H1 (cell line): Measurements from ENCODE around the gene ANAPC5. TPM values are rescaled to one million over a fixed set of nuclear protein-coding genes. Genes with fewer than 3 reads are reported as not detected.

Experiments used
- CTCF ChIA-PET: fragments of 300-600 bp; sonication (Branson Sonifier 250); formaldehyde crosslinking; loops from one replicate; lab custom pipeline; 2021; ENCODE audit not compliant: partially characterized antibody; lab: Charles Lee
- POLR2A ChIA-PET: fragments of 300-600 bp; sonication (Branson Sonifier 250); formaldehyde crosslinking; loops from one replicate; lab custom pipeline; 2021; ENCODE audit warnings: inconsistent platforms; ENCODE audit not compliant: partially characterized antibody; lab: Charles Lee
- DNase-seq, 2 experiments: peaks; one replicate each; pipeline versions ENCODE4 v3.0.0 to v3.0.0-alpha.2; 2010 to 2022; ENCODE audit warnings: low spot score in 2 of 2, low read depth in 1 of 2, mixed read lengths in 1 of 2
- FAIRE-seq: peaks from 2 replicates; lab custom pipeline; 2011; peaks lifted over from hg19 to GRCh38; lab: Jason Lieb, UNC
- H2AFZ ChIP-seq: 2 replicates; pipeline ENCODE4 v1.8.1; 2012; ENCODE audit warnings: low read length, inconsistent platforms
- H2AK5ac ChIP-seq: 2 replicates; pipeline ENCODE4 v1.6.1; 2013; ENCODE audit warnings: low read depth, low read length
- H2BK120ac ChIP-seq: replicated peaks from 2 replicates; pipeline ENCODE3; 2013; ENCODE audit warnings: low read depth, low read length, inconsistent platforms
- H2BK12ac ChIP-seq: 2 replicates; pipeline ENCODE4 v1.6.1; 2013; ENCODE audit warnings: low read depth, low read length
- H2BK15ac ChIP-seq: 2 replicates; pipeline ENCODE4 v1.6.1; 2013; ENCODE audit warnings: low read length
- H2BK20ac ChIP-seq: 2 replicates; pipeline ENCODE4 v1.6.1; 2013; ENCODE audit warnings: low read length
- H2BK5ac ChIP-seq: 2 replicates; pipeline ENCODE4 v1.6.1; 2013; ENCODE audit warnings: low read depth, low read length
- H3K14ac ChIP-seq: 2 replicates; pipeline ENCODE4 v1.6.1; 2013; ENCODE audit warnings: inconsistent platforms; ENCODE audit not compliant: insufficient read length
- H3K18ac ChIP-seq: 2 replicates; pipeline ENCODE4 v1.6.1; 2013; ENCODE audit warnings: low read length; ENCODE audit errors: extremely low read depth
- H3K23ac ChIP-seq: 2 replicates; pipeline ENCODE4 v1.6.1; 2013; ENCODE audit warnings: inconsistent platforms; ENCODE audit not compliant: insufficient read length
- H3K23me2 ChIP-seq: 2 replicates; pipeline ENCODE4 v1.6.1; 2013; ENCODE audit warnings: low read depth, low read length
- H3K27ac ChIP-seq: 2 replicates; pipeline ENCODE4 v1.6.1; 2011; ENCODE audit warnings: low read depth, low read length, inconsistent platforms
- H3K27me3 ChIP-seq, 4 experiments: replicated peaks in 1 of 4; 1 replicate in 1 of 4; 2 replicates in 3 of 4; pipeline versions ENCODE4 v1.6.1 to v1.8.1; 2011 to 2013; ENCODE audit warnings: low read length in 3 of 4, mild to moderate bottlenecking in 3 of 4, inconsistent platforms in 2 of 4, mixed read lengths in 2 of 4, moderate library complexity in 1 of 4; ENCODE audit not compliant: control insufficient read depth in 3 of 4, insufficient read depth in 3 of 4; ENCODE audit errors: extremely low read depth in 1 of 4
- H3K36me3 ChIP-seq, 4 experiments: 2 replicates each; pipeline versions ENCODE4 v1.6.1 to v1.8.1; 2011 to 2013; ENCODE audit warnings: mild to moderate bottlenecking in 4 of 4, low read length in 3 of 4, moderate library complexity in 2 of 4, control low read depth in 1 of 4, inconsistent platforms in 1 of 4; ENCODE audit not compliant: insufficient read depth in 4 of 4, control insufficient read depth in 2 of 4
- H3K4ac ChIP-seq: replicated peaks from 2 replicates; pipeline ENCODE3; 2013; ENCODE audit warnings: low read length, low read depth, mixed read lengths, inconsistent platforms; ENCODE audit not compliant: insufficient read length
- H3K4me1 ChIP-seq, 4 experiments: replicated peaks in 1 of 4; 1 replicate in 1 of 4; 2 replicates in 3 of 4; pipeline versions ENCODE4 v1.6.1 to v1.8.1; 2011 to 2013; ENCODE audit warnings: low read length in 3 of 4, inconsistent platforms in 2 of 4, mixed read lengths in 1 of 4; ENCODE audit not compliant: insufficient read depth in 4 of 4, control insufficient read depth in 3 of 4
- H3K4me2 ChIP-seq, 2 experiments: 2 replicates each; pipeline versions ENCODE4 v1.6.1 to v1.8.1; 2011 to 2013; ENCODE audit warnings: low read depth in 2 of 2, low read length in 2 of 2, control low read depth in 1 of 2, inconsistent platforms in 1 of 2, mild to moderate bottlenecking in 1 of 2; ENCODE audit not compliant: insufficient read depth in 1 of 2
- H3K4me3 ChIP-seq, 4 experiments: fragments of 200-600, 300-600 bp in 1 of 4; sonication (generic), shearing (Covaris generic), sonication (Bioruptor Twin) in 1 of 4; 2 replicates each; pipeline versions ENCODE4 v1.5.1 to v1.8.1; 2011 to 2016; ENCODE audit warnings: low read length in 4 of 4, low read depth in 3 of 4, control low read depth in 2 of 4, inconsistent platforms in 2 of 4, mild to moderate bottlenecking in 2 of 4, mixed read lengths in 1 of 4, moderate library complexity in 1 of 4; ENCODE audit not compliant: insufficient read depth in 2 of 4; ENCODE audit errors: extremely low read depth in 1 of 4
- H3K56ac ChIP-seq: replicated peaks from 2 replicates; pipeline ENCODE3; 2013; ENCODE audit warnings: low read depth, mild to moderate bottlenecking, mixed read lengths, low read length, inconsistent platforms; ENCODE audit not compliant: insufficient read length
- H3K79me1 ChIP-seq: 2 replicates; pipeline ENCODE4 v1.6.1; 2013; ENCODE audit warnings: low read depth, low read length, control low read depth
- H3K79me2 ChIP-seq, 2 experiments: 2 replicates each; pipeline versions ENCODE4 v1.6.1 to v1.8.1; 2012 to 2013; ENCODE audit warnings: low read length in 2 of 2, mild to moderate bottlenecking in 2 of 2, inconsistent platforms in 1 of 2; ENCODE audit not compliant: insufficient read depth in 2 of 2, control insufficient read depth in 1 of 2
- H3K9ac ChIP-seq, 4 experiments: replicated peaks in 1 of 4; 1 replicate in 1 of 4; 2 replicates in 3 of 4; pipeline versions ENCODE4 v1.6.1 to v1.8.1; 2011 to 2013; ENCODE audit warnings: low read depth in 3 of 4, low read length in 3 of 4, control low read depth in 2 of 4, mild to moderate bottlenecking in 2 of 4, moderate library complexity in 2 of 4, inconsistent platforms in 1 of 4; ENCODE audit errors: extremely low read depth in 1 of 4
- H3K9me3 ChIP-seq, 2 experiments: 2 replicates each; pipeline versions ENCODE4 v1.6.1 to v1.8.1; 2012 to 2013; ENCODE audit warnings: mild to moderate bottlenecking in 2 of 2, moderate library complexity in 2 of 2, control low read depth in 1 of 2, inconsistent platforms in 1 of 2, low read depth in 1 of 2, low read length in 1 of 2, mixed read lengths in 1 of 2; ENCODE audit not compliant: insufficient read depth in 2 of 2
- H4K20me1 ChIP-seq, 2 experiments: replicated peaks in 1 of 2; 2 replicates each; pipeline versions ENCODE3 to v1.8.1; 2011 to 2013; ENCODE audit warnings: inconsistent platforms in 2 of 2, low read length in 2 of 2, mild to moderate bottlenecking in 1 of 2; ENCODE audit not compliant: insufficient read depth in 2 of 2, control insufficient read depth in 1 of 2
- H4K5ac ChIP-seq: 2 replicates; pipeline ENCODE4 v1.6.1; 2013; ENCODE audit warnings: low read length, low read depth, mixed read lengths, inconsistent platforms; ENCODE audit not compliant: insufficient read length
- H4K8ac ChIP-seq: 2 replicates; pipeline ENCODE4 v1.8.0; 2013; ENCODE audit warnings: mild to moderate bottlenecking, moderate library complexity, low read length, inconsistent platforms; ENCODE audit not compliant: insufficient read depth; ENCODE audit errors: extremely low read depth
- H4K91ac ChIP-seq: replicated peaks from 2 replicates; pipeline ENCODE3; 2013; ENCODE audit warnings: low read length, mixed read lengths, inconsistent platforms; ENCODE audit not compliant: insufficient read length
- BACH1 ChIP-seq: IDR thresholded peaks from 2 replicates; pipeline ENCODE4 v1.6.1; 2012; ENCODE audit warnings: low read length, improper control_type of control experiment
- CTCF ChIP-seq, 3 experiments: IDR thresholded peaks; 1 replicate in 2 of 3; 2 replicates in 1 of 3; pipeline versions ENCODE4 v1.5.1 to v1.6.1; 2011; ENCODE audit warnings: low read length in 3 of 3, mild to moderate bottlenecking in 3 of 3, inconsistent platforms in 2 of 3, low read depth in 1 of 3, moderate library complexity in 1 of 3; ENCODE audit not compliant: insufficient read depth in 1 of 3; ENCODE audit errors: control extremely low read depth in 1 of 3
- EZH2 ChIP-seq: fragments of 200-600 bp; sonication (generic); IDR thresholded peaks from 2 replicates; pipeline ENCODE4 v1.7.1; 2012; ENCODE audit warnings: low read depth, mild to moderate bottlenecking, moderate library complexity, low read length, inconsistent platforms; ENCODE audit not compliant: severe bottlenecking
- POU5F1 ChIP-seq: IDR thresholded peaks from 2 replicates; pipeline ENCODE4 v1.6.1; 2011; ENCODE audit warnings: low read depth, mild to moderate bottlenecking, low read length, moderate library complexity
- SAP30 ChIP-seq: fragments of 300-600 bp; sonication (generic); IDR thresholded peaks from 2 replicates; pipeline ENCODE4 v1.7.1; 2012; ENCODE audit warnings: low read length, moderate library complexity, mild to moderate bottlenecking, inconsistent platforms; ENCODE audit not compliant: insufficient read depth, insufficient replicate concordance
- SRF ChIP-seq: IDR thresholded peaks from 2 replicates; pipeline ENCODE4 v1.6.1; 2011; ENCODE audit warnings: mild to moderate bottlenecking, low read depth, low read length, moderate library complexity
- TAF1 ChIP-seq: IDR thresholded peaks from 2 replicates; pipeline ENCODE4 v1.6.1; 2011; ENCODE audit warnings: mild to moderate bottlenecking, low read depth, low read length
- TBP ChIP-seq: IDR thresholded peaks from 2 replicates; pipeline ENCODE4 v1.6.1; 2011; ENCODE audit warnings: low read depth, low read length, improper control_type of control experiment
- WGBS, 2 experiments: shearing (Covaris generic) in 1 of 2; methylation state at CpG; one replicate each; pipeline versions ENCODE4 v1.1.6 to v1.1.7; 2013 to 2015; ENCODE audit warnings: low lambda C conversion rate in 2 of 2, mixed read lengths in 2 of 2, inconsistent platforms in 1 of 2, low coverage in 1 of 2, missing lambda C conversion rate in 1 of 2; ENCODE audit not compliant: insufficient replicate concordance in 2 of 2, insufficient coverage in 1 of 2, insufficient read length in 1 of 2; ENCODE audit errors: extremely low coverage in 1 of 2, missing lambda C conversion rate in 1 of 2; 5-methylcytosine and 5-hydroxymethylcytosine counted together
- polyA plus RNA-seq, 7 experiments: library from polyadenylated mRNA; depleted of rRNA in 3 of 7; stranded (reverse) in 5 of 7; unstranded in 2 of 7; fragments of >200 nt in 5 of 7; fragments of 200-250 nt in 2 of 7; gene quantifications; 1 replicate in 5 of 7; 2 replicates in 1 of 7; 4 replicates in 1 of 7; pipeline versions ENCODE4 v1.2.1 to v1.2.3, GENCODE V29; 2011 to 2013; ENCODE audit warnings: missing spikeins in 2 of 7, mixed read lengths in 2 of 7
- total RNA-seq: library from RNA; stranded (reverse); fragmentation: NEBNext Ultra II Directional; extraction: Animal tissue kit (Norgen Biotek cat#: 25700); gene quantifications from 2 replicates; pipeline ENCODE4 v1.2.1, GENCODE V29; 2021
- TF ChIP-seq, protein P1 (sequence below): IDR thresholded peaks from 2 replicates; pipeline ENCODE4 v1.6.1; 2011; ENCODE audit warnings: low read length, improper control_type of control experiment

The ANAPC5 gene
- total and polyA plus RNA-seq, 2 of the 8 experiments (the other 6 are each of a cell fraction or from before 2014, with no cell fraction given), result 103 to 127 TPM

DNA sequence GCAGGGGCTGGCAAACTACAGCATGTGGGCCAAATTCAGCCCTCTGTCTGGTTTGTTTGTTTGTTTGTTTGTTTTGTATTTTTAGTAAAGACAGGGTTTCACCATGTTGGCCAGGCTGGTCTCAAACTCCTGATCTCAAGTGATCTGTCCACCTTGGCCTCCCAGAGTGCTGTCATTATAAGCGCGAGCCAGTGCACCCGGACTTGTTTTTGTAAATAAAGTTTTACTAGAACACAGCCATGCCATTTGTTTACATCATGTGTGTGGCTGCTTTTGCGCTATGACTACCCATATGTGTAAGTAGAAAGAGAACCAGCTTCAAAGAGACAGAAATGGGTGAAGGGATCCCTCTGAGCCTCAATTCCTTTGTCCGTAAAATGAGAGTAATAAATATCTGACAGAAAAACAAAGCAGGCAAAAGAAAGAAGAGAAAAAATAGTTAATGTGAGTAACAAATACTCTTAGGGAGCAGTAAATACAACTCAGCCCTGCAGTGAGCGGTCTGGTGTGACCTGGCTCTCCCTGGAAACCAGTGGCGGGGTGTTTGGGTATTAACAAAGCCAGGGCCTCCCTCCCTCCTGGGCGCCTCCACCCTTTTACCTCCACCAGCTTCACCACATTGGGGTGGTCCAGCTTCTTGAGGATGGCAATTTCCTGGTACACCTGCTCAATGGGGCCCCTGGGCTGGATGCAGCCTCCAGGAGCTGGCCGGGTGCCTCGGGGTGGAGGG lies 88.8 kb downstream of the ANAPC5 start:
- Histone ChIP-seq H3K23me2 (no peaks in the 10 kb centered on the region), H4K91ac (no peak overlapping the region), H4K5ac (no peak overlapping the region), H3K79me1 (no peaks in the 10 kb centered on the region), H3K4ac (no peak overlapping the region), H2BK120ac (no peak overlapping the region), H2BK5ac (no peak overlapping the region), H3K79me2 (no peaks in the 10 kb centered on the region), H3K27me3 (no peaks in the 10 kb centered on the region), H2BK15ac (no peak overlapping the region), H3K56ac (no peak overlapping the region), H3K18ac (no peak overlapping the region), H3K4me2 (no peak overlapping the region), H4K8ac (no peak overlapping the region), H3K23ac (no peak overlapping the region), H3K9me3 (no peaks in the 10 kb centered on the region), H2AFZ (no peak overlapping the region), H3K14ac (no peak overlapping the region), H4K20me1 (no peaks in the 10 kb centered on the region), H2AK5ac (no peak overlapping the region), H2BK20ac (no peak overlapping the region), H3K36me3 (peaks cover 3 to 15% (median 7%) of the 10 kb centered on the region in 4 experiments; a peak in 5 of 8 replicates), H3K27ac (no peak overlapping the region), H3K9ac (no peak overlapping the region), H3K4me3 (no peak overlapping the region), H3K4me1 (no peaks in the 10 kb centered on the region), H2BK12ac (no peak overlapping the region)
- DNase-seq, result no peak
- ChIA-PET CTCF (interaction anchor here (0.9 kb wide), 1 partner anchor 30 kb away, joined by 5 read pairs; no protein-coding TSS in a partner anchor), POLR2A (no interaction called here)
- no peak for FAIRE-seq
- 94% methylated on average over 10 of the region's 10 CpGs; no CpG with 5 or more reads in 1 of the 2 experiments for WGBS, 2 experiments
- TF ChIP-seq POU5F1 (no peak), SAP30 (no peak), EZH2 (no peak), TBP (no peak), BACH1 (no peak), SRF (no peak), CTCF (IDR thresholded peaks at IDR 0.05; ENCODE audit: control extremely low read depth in 1 of 3, insufficient read depth in 1 of 3, low read depth in 1 of 3, low read length in 3 of 3) (no peak), TAF1 (no peak)
- TF ChIP-seq, protein P1, sequence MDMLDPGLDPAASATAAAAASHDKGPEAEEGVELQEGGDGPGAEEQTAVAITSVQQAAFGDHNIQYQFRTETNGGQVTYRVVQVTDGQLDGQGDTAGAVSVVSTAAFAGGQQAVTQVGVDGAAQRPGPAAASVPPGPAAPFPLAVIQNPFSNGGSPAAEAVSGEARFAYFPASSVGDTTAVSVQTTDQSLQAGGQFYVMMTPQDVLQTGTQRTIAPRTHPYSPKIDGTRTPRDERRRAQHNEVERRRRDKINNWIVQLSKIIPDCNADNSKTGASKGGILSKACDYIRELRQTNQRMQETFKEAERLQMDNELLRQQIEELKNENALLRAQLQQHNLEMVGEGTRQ, result no peak
